Cardiac muscle cell (in vitro differentiated cells and primary cell): ENCODE data around the gene CDC45. TPM values are rescaled to one million over a fixed set of nuclear protein-coding genes. Genes with fewer than 3 reads are reported as not detected.
"Not testable (repeated sequence)": the region's sequence is repeated elsewhere in the genome, so short reads cannot be mapped to it uniquely, and the experiment has no call there.

Experiments used
- DNase-seq, 2 donors: peaks; one replicate each; pipeline versions ENCODE4 v3.0.0 to v3.0.0-alpha.2; 2010 to 2017; ENCODE audit warnings: low read depth in 1 of 2, low spot score in 1 of 2
- H3K27ac ChIP-seq: fragments of 200-600 bp; sonication (generic); 2 replicates; pipeline ENCODE4 v1.5.1; 2016
- H3K27me3 ChIP-seq: fragments of 200-600 bp; sonication (generic); 2 replicates; pipeline ENCODE4 v1.6.0; 2016; ENCODE audit warnings: control low read depth
- H3K36me3 ChIP-seq: fragments of 200-600 bp; sonication (generic); 2 replicates; pipeline ENCODE4 v1.5.1; 2016; ENCODE audit warnings: control low read depth
- H3K4me1 ChIP-seq: fragments of 200-600 bp; sonication (generic); 2 replicates; pipeline ENCODE4 v1.8.1; 2017; ENCODE audit warnings: low read depth, mild to moderate bottlenecking, mixed run types
- H3K4me3 ChIP-seq: fragments of 200-600 bp; sonication (generic); 2 replicates; pipeline ENCODE4 v1.5.1; 2016; ENCODE audit warnings: mild to moderate bottlenecking
- H3K9me3 ChIP-seq: fragments of 200-600 bp; sonication (generic); 2 replicates; pipeline ENCODE4 v1.5.1; 2017; ENCODE audit warnings: low read depth, mild to moderate bottlenecking, control low read depth
- polyA plus RNA-seq: library from polyadenylated mRNA; unstranded; fragments of >200 nt; fragmentation: Nextera tagmentation; extraction: Ambion mirVana; gene quantifications from 2 replicates; pipeline ENCODE4 v1.2.1, GENCODE V29; 2016
- total RNA-seq: library from RNA; depleted of rRNA; stranded (reverse); fragments of >200 nt; gene quantifications from 2 replicates; pipeline ENCODE4 v1.2.3, GENCODE V29; 2016
- TF ChIP-seq, protein P1 (sequence below): IDR thresholded peaks from 2 replicates; pipeline ENCODE4 v1.5.1; 2012; ENCODE audit warnings: low read depth, mild to moderate bottlenecking, low read length

CDC45 gene
- total and polyA plus RNA-seq, 2 experiments from 2014 or later = 7.6 to 15.5 TPM

DNA sequence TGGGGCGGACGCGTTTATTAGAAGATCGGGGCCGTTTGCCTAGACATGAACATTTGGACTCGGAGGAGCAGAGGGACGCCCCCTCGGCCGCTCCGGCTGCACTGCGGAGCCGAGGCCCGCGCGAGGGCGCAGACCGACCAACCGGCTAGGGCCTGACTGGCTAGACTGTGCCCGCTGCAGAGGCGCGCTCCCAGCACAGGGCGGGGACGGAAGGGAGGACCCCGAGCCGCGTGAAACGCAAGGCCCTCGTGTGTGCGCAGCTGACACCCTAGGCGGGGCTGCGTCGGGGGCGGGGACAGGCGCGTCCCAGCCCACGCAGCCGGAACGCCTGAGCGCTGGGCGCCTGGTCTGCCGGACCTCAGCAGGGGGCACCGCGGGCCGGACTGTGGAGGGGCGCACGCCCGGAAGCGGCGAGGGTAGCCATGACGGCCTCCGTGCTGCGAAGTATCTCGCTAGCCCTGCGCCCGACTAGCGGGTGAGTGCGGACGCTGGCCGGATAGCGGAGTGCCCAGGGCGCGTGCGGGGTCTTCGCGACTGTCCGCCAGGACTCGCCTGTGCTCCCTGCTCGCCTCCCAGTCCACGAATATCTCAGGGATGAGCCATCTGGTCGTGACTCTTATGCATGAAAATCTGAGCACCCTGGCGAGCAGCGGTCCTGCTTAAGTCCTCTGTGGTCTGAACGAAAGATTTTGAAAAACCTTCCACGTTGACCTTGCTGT is 47.4 kb upstream of the CDC45 start, which contains the start of gene MRPL40:
MRPL40 (plus strand) TSS at position 413 of the 719 bp plus-strand sequence; CDS start at position 423, 10 bp downstream.
- TF ChIP-seq, protein P1, sequence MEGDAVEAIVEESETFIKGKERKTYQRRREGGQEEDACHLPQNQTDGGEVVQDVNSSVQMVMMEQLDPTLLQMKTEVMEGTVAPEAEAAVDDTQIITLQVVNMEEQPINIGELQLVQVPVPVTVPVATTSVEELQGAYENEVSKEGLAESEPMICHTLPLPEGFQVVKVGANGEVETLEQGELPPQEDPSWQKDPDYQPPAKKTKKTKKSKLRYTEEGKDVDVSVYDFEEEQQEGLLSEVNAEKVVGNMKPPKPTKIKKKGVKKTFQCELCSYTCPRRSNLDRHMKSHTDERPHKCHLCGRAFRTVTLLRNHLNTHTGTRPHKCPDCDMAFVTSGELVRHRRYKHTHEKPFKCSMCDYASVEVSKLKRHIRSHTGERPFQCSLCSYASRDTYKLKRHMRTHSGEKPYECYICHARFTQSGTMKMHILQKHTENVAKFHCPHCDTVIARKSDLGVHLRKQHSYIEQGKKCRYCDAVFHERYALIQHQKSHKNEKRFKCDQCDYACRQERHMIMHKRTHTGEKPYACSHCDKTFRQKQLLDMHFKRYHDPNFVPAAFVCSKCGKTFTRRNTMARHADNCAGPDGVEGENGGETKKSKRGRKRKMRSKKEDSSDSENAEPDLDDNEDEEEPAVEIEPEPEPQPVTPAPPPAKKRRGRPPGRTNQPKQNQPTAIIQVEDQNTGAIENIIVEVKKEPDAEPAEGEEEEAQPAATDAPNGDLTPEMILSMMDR = peak; percentile 6
- Histone ChIP-seq H3K36me3 (peaks cover 13% of the 10 kb centered on the region), H3K27ac (peak within 1 kb of the TSS; percentile 94), H3K4me3 (peak within 1 kb of the TSS; percentile 56), H3K27me3 (no peaks in the 10 kb centered on the region), H3K9me3 (no peaks in the 10 kb centered on the region), H3K4me1 (peaks cover 13% of the 10 kb centered on the region)
- peak; percentile 96 to 98 for DNase-seq

DNA sequence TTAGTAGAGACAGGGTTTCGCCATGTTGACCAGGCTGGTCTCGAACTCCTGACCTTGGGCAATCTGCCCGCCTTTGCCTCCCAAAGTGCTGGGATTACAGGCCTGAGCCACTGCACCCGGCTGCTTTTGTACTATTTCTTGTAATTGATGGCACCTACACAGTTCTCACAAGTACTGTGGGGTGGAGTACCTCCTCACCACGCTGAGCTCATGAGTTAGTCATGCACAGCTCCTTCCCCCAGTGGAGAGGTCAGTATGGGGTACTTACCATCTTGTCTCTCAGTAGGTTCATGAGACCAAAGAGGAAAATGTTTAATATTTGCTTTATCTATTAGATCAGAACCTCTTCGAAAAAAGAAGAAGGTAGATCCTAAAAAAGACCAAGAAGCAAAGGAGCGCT is 45.3 kb upstream of the CDC45 start:
- Histone ChIP-seq H3K9me3 (no peaks in the 10 kb centered on the region), H3K27ac (no peak overlapping the region), H3K4me1 (peaks cover 13% of the 10 kb centered on the region), H3K27me3 (no peaks in the 10 kb centered on the region), H3K36me3 (peaks cover 13% of the 10 kb centered on the region), H3K4me3 (no peak overlapping the region)
- TF ChIP-seq, protein P1 = no peak
- DNase-seq = no peak

DNA sequence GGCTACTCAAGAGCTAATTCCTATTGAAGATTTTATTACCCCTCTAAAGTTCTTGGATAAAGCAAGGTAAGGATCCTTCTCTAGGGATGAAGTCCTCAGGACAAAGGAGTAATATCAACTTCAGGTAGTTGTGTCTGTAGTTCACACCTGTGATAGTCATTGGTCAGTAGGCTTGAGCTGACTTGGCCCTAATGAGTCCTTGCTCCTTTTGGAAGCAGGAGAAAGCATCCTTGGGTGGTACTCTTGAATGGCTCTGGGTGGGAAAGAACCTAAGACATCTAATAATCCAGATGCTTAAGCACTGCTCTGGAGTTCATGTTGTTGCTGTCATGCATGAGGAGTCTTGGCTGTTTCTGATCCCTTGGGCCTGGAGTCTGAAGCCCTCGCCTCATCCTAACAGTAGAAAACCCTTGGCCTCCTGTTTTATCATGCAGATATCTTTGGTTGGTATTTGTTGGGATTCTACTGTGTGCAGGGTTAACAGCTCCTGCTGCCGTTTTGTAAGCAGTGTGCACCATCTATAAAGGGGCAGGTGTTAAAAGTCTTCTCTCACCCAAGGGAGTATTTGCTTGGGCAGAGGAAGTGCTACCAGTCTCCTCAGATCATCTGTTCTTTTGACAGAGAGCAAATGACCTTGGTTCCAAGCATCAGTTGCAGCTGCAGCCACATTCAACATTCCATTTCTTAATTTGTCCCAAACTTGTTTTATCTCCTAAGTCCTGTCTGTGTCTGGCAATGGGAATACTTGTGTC is 44.7 kb upstream of the CDC45 start:
- Histone ChIP-seq H3K36me3 (peaks cover 13% of the 10 kb centered on the region), H3K4me3 (no peak overlapping the region), H3K27ac (no peak overlapping the region), H3K9me3 (no peaks in the 10 kb centered on the region), H3K27me3 (no peaks in the 10 kb centered on the region), H3K4me1 (peaks cover 8% of the 10 kb centered on the region)
- TF ChIP-seq, protein P1 = no peak
- no peak for DNase-seq

DNA sequence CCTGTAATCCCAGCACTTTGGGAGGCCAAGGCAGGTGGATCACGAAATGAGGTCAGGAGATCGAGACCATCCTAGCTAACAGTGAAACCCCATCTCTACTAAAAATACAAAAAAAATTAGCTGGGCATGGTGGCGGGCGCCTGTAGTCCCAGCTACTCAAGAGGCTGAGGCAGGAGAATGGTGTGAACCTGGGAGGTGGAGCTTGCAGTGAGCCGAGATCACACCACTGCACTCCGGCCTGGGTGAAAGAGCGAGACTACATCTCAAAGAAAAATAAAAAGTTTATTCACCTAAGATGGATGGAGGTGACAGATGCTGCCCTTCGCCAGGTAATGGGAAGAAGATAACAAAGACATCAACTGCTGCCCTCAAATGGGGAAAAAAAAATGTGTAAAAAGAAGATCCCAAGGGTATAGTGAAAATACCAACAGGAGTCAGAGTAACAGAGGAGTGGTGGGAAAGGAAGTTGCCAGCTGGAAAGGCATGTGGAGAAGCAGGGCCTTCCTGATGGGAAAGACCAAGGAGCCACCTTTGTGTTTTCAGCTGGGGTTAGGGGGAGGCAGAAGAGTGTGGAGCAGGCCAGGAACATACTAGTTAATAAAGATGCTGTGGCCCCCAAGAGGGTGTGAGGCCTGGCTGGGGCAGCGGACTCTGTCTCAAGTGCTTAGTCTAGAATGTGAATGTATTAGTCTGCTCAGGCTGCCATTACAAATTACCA is 43.1 kb upstream of the CDC45 start:
- H3K4me3 ChIP-seq, H3K27me3 ChIP-seq, DNase-seq, H3K9me3 ChIP-seq, H3K4me1 ChIP-seq, H3K27ac ChIP-seq: not testable (repeated sequence)
- H3K36me3 ChIP-seq = peaks cover 18% of the 10 kb centered on the region

DNA sequence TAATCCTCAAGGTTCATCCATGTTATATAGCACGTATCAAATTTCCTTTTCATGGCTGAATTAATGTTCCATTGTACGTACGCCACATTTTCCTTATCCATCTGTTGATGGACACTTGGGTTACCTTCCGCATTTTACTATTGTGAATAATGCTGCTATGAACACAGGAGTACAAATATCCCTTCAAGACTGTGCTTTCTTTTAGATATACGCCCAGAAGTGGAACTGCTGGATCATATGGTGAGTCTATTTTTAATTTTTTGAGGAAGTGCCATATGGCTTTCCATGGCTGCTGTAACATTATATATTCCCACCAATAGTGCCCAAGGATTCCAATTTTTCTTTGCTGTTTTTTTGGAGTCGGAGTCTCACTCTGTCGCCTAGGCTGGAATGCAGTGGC is 41.4 kb upstream of the CDC45 start:
- TF ChIP-seq, protein P1 = no peak
- Histone ChIP-seq H3K36me3 (peaks cover 18% of the 10 kb centered on the region), H3K9me3 (no peaks in the 10 kb centered on the region), H3K27ac (no peak overlapping the region), H3K4me3 (no peak overlapping the region), H3K4me1 (peaks cover under 1% of the 10 kb centered on the region), H3K27me3 (no peaks in the 10 kb centered on the region)
- DNase-seq = no peak
